ENCODE measurements around the gene EXOSC10. TPM values are rescaled to one million over a fixed set of nuclear protein-coding genes. Genes with fewer than 3 reads are reported as not detected.
"Not testable (repeated sequence)": the region's sequence is repeated elsewhere in the genome, so short reads cannot be mapped to it uniquely, and the experiment has no call there.

EXOSC10 gene
- total RNA-seq, 1 donor from 2014 or later, result 86.0 TPM

- intact Hi-C loops (cut with micrococcal nuclease), result no loop called here
These were observed 9.5 kb upstream of the EXOSC10 start for GRCh38 chr1:11109047-11109760.

- intact Hi-C loops (cut with micrococcal nuclease), result no loop called here
These were observed 7.9 kb upstream of the EXOSC10 start for GRCh38 chr1:11107599-11107998.

GRCh38 chr1:11105586-11105985 is 5.9 kb upstream of the EXOSC10 start:
- intact Hi-C loops (cut with micrococcal nuclease), result no loop called here

- intact Hi-C loops (cut with micrococcal nuclease), result no loop called here
These were observed 1.7 kb upstream of the EXOSC10 start for GRCh38 chr1:11101347-11101746.

GRCh38 chr1:11100806-11101205 is 1.1 kb upstream of the EXOSC10 start:
- intact Hi-C loops (cut with micrococcal nuclease), result not testable (repeated sequence)

GRCh38 chr1:11100149-11100493 is 452 bp upstream of the EXOSC10 start:
- intact Hi-C loops (cut with micrococcal nuclease), result no loop called here

GRCh38 chr1:11098931-11099309 is 749 bp downstream of the EXOSC10 start:
- intact Hi-C loops (cut with micrococcal nuclease), result loop anchor here (2.0 kb wide), 1 partner anchor 38 kb away; the partner anchor contains the start of gene SRM

- intact Hi-C loops (cut with micrococcal nuclease), result not testable (repeated sequence)
These were observed 15.9 kb downstream of the EXOSC10 start for GRCh38 chr1:11083784-11084183.

GRCh38 chr1:11080931-11081330 is 18.7 kb downstream of the EXOSC10 start:
- intact Hi-C loops (cut with micrococcal nuclease), result no loop called here

GRCh38 chr1:11078631-11079030 is 21.0 kb downstream of the EXOSC10 start:
- intact Hi-C loops (cut with micrococcal nuclease), result no loop called here

GRCh38 chr1:11073398-11073797 is 26.3 kb downstream of the EXOSC10 start:
- intact Hi-C loops (cut with micrococcal nuclease), result not testable (repeated sequence)

GRCh38 chr1:11072216-11072917 is 27.3 kb downstream of the EXOSC10 start:
- intact Hi-C loops (cut with micrococcal nuclease), result no loop called here

- intact Hi-C loops (cut with micrococcal nuclease), result no loop called here
These were observed 28.0 kb downstream of the EXOSC10 start for GRCh38 chr1:11071463-11072215.

- intact Hi-C loops (cut with micrococcal nuclease), result no loop called here
These were observed 28.8 kb downstream of the EXOSC10 start for GRCh38 chr1:11070876-11071275.

GRCh38 chr1:11068600-11069473 is 30.8 kb downstream of the EXOSC10 start:
- intact Hi-C loops (cut with micrococcal nuclease), result no loop called here

GRCh38 chr1:11067716-11068599 is 31.7 kb downstream of the EXOSC10 start:
- intact Hi-C loops (cut with micrococcal nuclease), result no loop called here

GRCh38 chr1:11065796-11066195 is 33.9 kb downstream of the EXOSC10 start:
- intact Hi-C loops (cut with micrococcal nuclease), result no loop called here

- intact Hi-C loops (cut with micrococcal nuclease), result loop anchor here (5.0 kb wide), 1 partner anchor 737 kb away; no protein-coding TSS in a partner anchor
These were observed 34.7 kb downstream of the EXOSC10 start for GRCh38 chr1:11064942-11065341.

- intact Hi-C loops (cut with micrococcal nuclease), result loop anchor here (5.0 kb wide), 1 partner anchor 738 kb away; no protein-coding TSS in a partner anchor
These were observed 35.6 kb downstream of the EXOSC10 start for GRCh38 chr1:11063937-11064537.

Data from T-helper 2 cell treated with Interferon-gamma antibody and Interleukin-4, amounts not matched to agents 100 ng/mL and 5 ng/mL, for 36 hours (primary cell).